Smooth muscle cell (in vitro differentiated cells): Measurements from ENCODE around the gene LGI4. TPM values are rescaled to one million over a fixed set of nuclear protein-coding genes. Genes with fewer than 3 reads are reported as not detected.
A peak's percentile ranks its signal among the peaks of the same experiment; 100 is the strongest.

ENCODE experiments used
- DNase-seq: peaks from one replicate; lab custom pipeline; 2025; ENCODE audit not compliant: unreplicated experiment; lab: John Stamatoyannopoulos, UW
- H2AFZ ChIP-seq: fragments of 200-600 bp; sonication (generic); 2 replicates; pipeline ENCODE4 v1.6.0; 2016; ENCODE audit warnings: antibody characterized with exemption, low read depth, mild to moderate bottlenecking
- H3F3A ChIP-seq: fragments of 200-600 bp; sonication (generic); 2 replicates; pipeline ENCODE4 v1.6.0; 2017; ENCODE audit warnings: antibody characterized with exemption, low read depth
- H3K27ac ChIP-seq: fragments of 200-600 bp; sonication (generic); 2 replicates; pipeline ENCODE4 v1.5.1; 2016; ENCODE audit warnings: low read depth, mild to moderate bottlenecking
- H3K27me3 ChIP-seq: fragments of 200-600 bp; sonication (generic); 2 replicates; pipeline ENCODE4 v1.6.1; 2016; ENCODE audit warnings: low read depth, mild to moderate bottlenecking
- H3K36me3 ChIP-seq: fragments of 200-600 bp; sonication (generic); 2 replicates; pipeline ENCODE4 v1.5.1; 2016; ENCODE audit warnings: low read depth
- H3K4me1 ChIP-seq: fragments of 200-600 bp; sonication (generic); 2 replicates; pipeline ENCODE4 v1.5.1; 2016; ENCODE audit warnings: low read depth
- H3K4me2 ChIP-seq: fragments of 200-600 bp; sonication (generic); 2 replicates; pipeline ENCODE4 v1.6.0; 2016; ENCODE audit warnings: mild to moderate bottlenecking
- H3K4me3 ChIP-seq: fragments of 200-600 bp; sonication (generic); 2 replicates; pipeline ENCODE4 v1.5.1; 2016; ENCODE audit warnings: mild to moderate bottlenecking
- H3K79me2 ChIP-seq: fragments of 200-600 bp; sonication (generic); 2 replicates; pipeline ENCODE4 v1.6.0; 2016; ENCODE audit warnings: low read depth, mild to moderate bottlenecking
- H3K9ac ChIP-seq: fragments of 200-600 bp; sonication (generic); 2 replicates; pipeline ENCODE4 v1.6.0; 2016; ENCODE audit warnings: low read depth
- H3K9me3 ChIP-seq: fragments of 200-600 bp; sonication (generic); replicated peaks from 2 replicates; pipeline ENCODE4 v1.5.1; 2016; ENCODE audit warnings: low read depth
- H4K20me1 ChIP-seq: fragments of 200-600 bp; sonication (generic); 2 replicates; pipeline ENCODE4 v1.6.0; 2016; ENCODE audit warnings: low read depth
- WGBS: methylation state at CpG from one replicate; pipeline ENCODE4 v1.1.7; 2016; ENCODE audit warnings: low lambda C conversion rate; 5-methylcytosine and 5-hydroxymethylcytosine counted together
- polyA plus RNA-seq: library from polyadenylated mRNA; unstranded; fragments of >200 nt; fragmentation: Nextera tagmentation; extraction: Ambion mirVana; gene quantifications from 2 replicates; pipeline ENCODE4 v1.2.1, GENCODE V29; 2016
- total RNA-seq: library from RNA; depleted of rRNA; stranded (reverse); fragments of >200 nt; gene quantifications from 2 replicates; pipeline ENCODE4 v1.2.3, GENCODE V29; 2014
- TF ChIP-seq, protein P1 (sequence below): fragments of 200-600 bp; sonication (generic); IDR thresholded peaks from 2 replicates; pipeline ENCODE4 v1.5.1; 2017; ENCODE audit warnings: borderline replicate concordance, mild to moderate bottlenecking, antibody characterized with exemption; ENCODE audit not compliant: insufficient read depth, poor library complexity, severe bottlenecking

LGI4 gene
- total and polyA plus RNA-seq, 2 experiments from 2014 or later = 0.17 to 0.22 TPM

DNA sequence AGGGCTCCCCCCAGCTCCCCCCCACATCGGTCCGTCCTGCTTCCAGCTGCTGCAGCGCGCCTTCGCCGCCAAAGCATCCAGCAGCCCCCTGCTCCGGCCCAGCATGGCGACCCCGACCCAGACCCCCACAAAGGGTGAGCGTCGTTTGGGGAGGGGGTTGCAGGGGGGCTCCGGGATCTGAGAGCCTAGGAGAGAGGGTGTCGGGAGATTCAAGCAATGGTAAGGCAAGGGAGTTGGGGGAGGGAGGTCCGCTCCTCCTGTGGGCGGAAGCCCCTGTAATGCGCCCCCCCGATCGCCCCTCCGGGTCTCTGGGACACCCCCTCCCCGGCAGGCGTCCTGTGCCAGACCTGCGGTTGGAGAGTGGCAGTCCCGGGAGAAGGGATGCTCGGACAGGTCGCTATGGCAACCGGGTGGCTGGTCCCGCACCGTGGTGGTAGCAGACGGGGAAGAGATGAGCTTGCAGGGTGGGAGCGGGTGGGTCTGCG, 8.4 kb upstream of the LGI4 start, which contains the start of gene FXYD7:
Gene FXYD7 (plus strand): TSS at position 25 of the 485 bp plus-strand sequence. CDS start 79 bp downstream, at position 104.
- H3K79me2 ChIP-seq = no peaks in the 10 kb centered on the region
- TF ChIP-seq, protein P1, sequence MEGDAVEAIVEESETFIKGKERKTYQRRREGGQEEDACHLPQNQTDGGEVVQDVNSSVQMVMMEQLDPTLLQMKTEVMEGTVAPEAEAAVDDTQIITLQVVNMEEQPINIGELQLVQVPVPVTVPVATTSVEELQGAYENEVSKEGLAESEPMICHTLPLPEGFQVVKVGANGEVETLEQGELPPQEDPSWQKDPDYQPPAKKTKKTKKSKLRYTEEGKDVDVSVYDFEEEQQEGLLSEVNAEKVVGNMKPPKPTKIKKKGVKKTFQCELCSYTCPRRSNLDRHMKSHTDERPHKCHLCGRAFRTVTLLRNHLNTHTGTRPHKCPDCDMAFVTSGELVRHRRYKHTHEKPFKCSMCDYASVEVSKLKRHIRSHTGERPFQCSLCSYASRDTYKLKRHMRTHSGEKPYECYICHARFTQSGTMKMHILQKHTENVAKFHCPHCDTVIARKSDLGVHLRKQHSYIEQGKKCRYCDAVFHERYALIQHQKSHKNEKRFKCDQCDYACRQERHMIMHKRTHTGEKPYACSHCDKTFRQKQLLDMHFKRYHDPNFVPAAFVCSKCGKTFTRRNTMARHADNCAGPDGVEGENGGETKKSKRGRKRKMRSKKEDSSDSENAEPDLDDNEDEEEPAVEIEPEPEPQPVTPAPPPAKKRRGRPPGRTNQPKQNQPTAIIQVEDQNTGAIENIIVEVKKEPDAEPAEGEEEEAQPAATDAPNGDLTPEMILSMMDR = no peak
- peaks cover 41% of the 10 kb centered on the region for H3K27me3 ChIP-seq
- H3K4me3 ChIP-seq = peak within 1 kb of the TSS; percentile 5
- no peak within 1 kb of the TSS for H2AFZ ChIP-seq
- peaks cover 11% of the 10 kb centered on the region for H3K4me1 ChIP-seq
- no peak within 1 kb of the TSS for H3K9ac ChIP-seq
- no peaks in the 10 kb centered on the region for H4K20me1 ChIP-seq
- no peaks in the 10 kb centered on the region for H3F3A ChIP-seq
- H3K36me3 ChIP-seq = no peaks in the 10 kb centered on the region
- WGBS = 3% methylated on average over 11 of the region's 31 CpGs
- no peaks in the 10 kb centered on the region for H3K9me3 ChIP-seq
- no peak within 1 kb of the TSS for H3K27ac ChIP-seq
- no peak for DNase-seq
- peak within 1 kb of the TSS; percentile 61 for H3K4me2 ChIP-seq

DNA sequence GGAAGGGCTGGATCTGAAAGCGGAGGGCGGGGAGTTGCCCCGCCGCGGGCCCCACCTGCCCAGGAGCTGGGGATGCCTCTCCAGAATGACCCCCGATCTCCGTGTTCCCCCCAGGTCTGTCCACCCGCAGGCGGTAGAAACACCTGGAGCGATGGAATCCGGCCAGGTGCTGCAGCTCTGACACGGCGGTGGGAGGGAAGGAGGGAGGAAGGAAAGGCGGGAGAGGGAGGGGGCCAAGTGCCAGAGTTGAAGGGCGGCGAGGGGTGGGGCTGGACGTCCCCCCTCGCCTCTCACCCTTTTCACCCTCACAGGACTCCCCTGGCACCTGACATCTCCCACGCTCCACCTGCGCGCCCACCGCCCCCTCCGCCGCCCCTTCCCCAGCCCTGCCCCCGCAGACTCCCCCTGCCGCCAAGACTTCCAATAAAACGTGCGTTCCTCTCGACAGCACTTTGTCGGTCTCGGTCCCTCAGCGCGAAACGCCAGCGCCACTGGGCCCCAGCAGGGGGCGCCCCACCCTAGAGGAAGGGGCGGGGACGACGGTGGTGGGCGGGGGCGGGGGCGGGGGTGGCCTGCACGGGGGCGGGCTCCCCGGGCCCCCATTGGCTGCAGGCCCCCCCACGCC, 7.9 kb upstream of the LGI4 start:
- no peak for DNase-seq
- H3K27me3 ChIP-seq = peaks cover 41% of the 10 kb centered on the region
- H3K4me3 ChIP-seq = peak overlapping the region; percentile 5
- H3K4me2 ChIP-seq = peak overlapping the region; percentile 61
- TF ChIP-seq, protein P1 = peak; percentile 70
- H4K20me1 ChIP-seq = no peaks in the 10 kb centered on the region
- H3K27ac ChIP-seq = no peak overlapping the region
- no peaks in the 10 kb centered on the region for H3F3A ChIP-seq
- WGBS = 0% methylated on average over 1 of the region's 46 CpGs
- no peaks in the 10 kb centered on the region for H3K36me3 ChIP-seq
- no peak overlapping the region for H3K9ac ChIP-seq
- no peak overlapping the region for H2AFZ ChIP-seq
- no peaks in the 10 kb centered on the region for H3K9me3 ChIP-seq
- peaks cover 12% of the 10 kb centered on the region for H3K4me1 ChIP-seq
- no peaks in the 10 kb centered on the region for H3K79me2 ChIP-seq

DNA sequence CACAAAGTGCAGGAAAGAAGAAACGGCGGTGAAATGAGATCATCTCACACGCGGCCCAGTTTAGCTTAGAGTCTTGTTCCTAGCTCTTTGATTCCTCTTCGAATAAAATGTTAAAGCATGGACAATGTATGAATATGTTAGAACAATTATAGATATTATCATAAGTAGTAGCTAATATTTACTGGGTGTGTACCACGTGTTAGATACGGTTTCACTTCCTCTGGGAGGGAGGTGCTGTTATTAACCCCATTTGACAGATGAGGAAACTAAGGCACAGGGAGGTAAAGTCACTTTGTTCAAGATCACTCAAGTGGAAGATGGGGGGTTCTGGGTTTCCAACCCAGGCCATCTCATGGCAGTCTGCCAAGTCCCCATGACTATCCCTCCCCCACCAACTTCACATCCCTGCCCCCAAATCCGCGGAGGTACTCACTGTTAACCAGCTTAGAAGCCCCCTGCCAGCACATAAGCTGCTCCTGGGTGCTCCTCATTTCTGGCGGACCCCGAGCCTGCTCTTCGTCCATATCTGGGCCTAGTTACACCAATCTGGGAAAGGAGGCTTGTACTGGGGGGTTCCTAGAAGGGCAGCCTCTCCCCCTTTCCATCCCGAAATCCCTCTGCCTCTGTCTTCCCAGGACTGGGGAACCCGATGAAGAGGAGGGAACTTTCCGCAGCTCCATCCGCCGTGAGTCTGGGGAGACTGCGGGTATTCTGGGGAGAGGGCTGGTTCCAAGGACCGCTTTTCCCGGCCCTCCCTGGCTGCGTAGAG, 7.2 kb upstream of the LGI4 start:
- H3F3A ChIP-seq = no peaks in the 10 kb centered on the region
- TF ChIP-seq, protein P1 = no peak
- no peak overlapping the region for H3K27ac ChIP-seq
- no peaks in the 10 kb centered on the region for H3K36me3 ChIP-seq
- H2AFZ ChIP-seq = no peak overlapping the region
- no peak overlapping the region for H3K9ac ChIP-seq
- peaks cover 12% of the 10 kb centered on the region for H3K4me1 ChIP-seq
- peak overlapping the region; percentile 67 for H3K4me2 ChIP-seq
- H3K9me3 ChIP-seq = no peaks in the 10 kb centered on the region
- peaks cover 41% of the 10 kb centered on the region for H3K27me3 ChIP-seq
- H3K79me2 ChIP-seq = no peaks in the 10 kb centered on the region
- no peak for DNase-seq
- H4K20me1 ChIP-seq = no peaks in the 10 kb centered on the region
- H3K4me3 ChIP-seq = peak overlapping the region; percentile 21
- WGBS = 12% methylated on average over 20 of the region's 21 CpGs
